NCI-H510A (cell line): ENCODE data around the gene DPEP3.
"Not testable (repeated sequence)": the region's sequence is repeated elsewhere in the genome, so short reads cannot be mapped to it uniquely, and the experiment has no call there.

ENCODE experiments used
- DNase-seq: peaks from one replicate; lab custom pipeline; 2025; lab: John Stamatoyannopoulos, UW

The DPEP3 gene

GRCh38 chr16:67979955-67980678, at the start of gene DPEP3:
Gene DPEP3, minus strand, starts transcription at chr16:67980499. Its CDS starts 119 bp downstream, at chr16:67980380.
- no peak for DNase-seq

GRCh38 chr16:68028996-68029395, 48.7 kb upstream of the DPEP3 start:
- no peak for DNase-seq

- peak; percentile 64 for DNase-seq
Measured at GRCh38 chr16:68022728-68023537, 42.6 kb upstream of the DPEP3 start, which contains the start of the genes DDX28 and DUS2. Gene DDX28, minus strand, starts transcription at chr16:68023232. Its CDS starts 30 bp downstream, at chr16:68023202. Gene DUS2, plus strand, starts transcription at chr16:68023284. Its CDS starts 14,740 bp downstream, at chr16:68038024.

- no peak for DNase-seq
Measured at GRCh38 chr16:68022278-68022727, 42.0 kb upstream of the DPEP3 start.

GRCh38 chr16:68021490-68021889, 41.2 kb upstream of the DPEP3 start:
- no peak for DNase-seq

GRCh38 chr16:68019167-68019680, 38.9 kb upstream of the DPEP3 start:
- no peak for DNase-seq

- DNase-seq: no peak
Measured at GRCh38 chr16:68015681-68016080, 35.4 kb upstream of the DPEP3 start, which contains the start of gene DPEP2NB. Gene DPEP2NB, minus strand, starts transcription at chr16:68015911. Its CDS starts 141 bp downstream, at chr16:68015770.

- no peak for DNase-seq
Measured at GRCh38 chr16:68013440-68013839, 33.1 kb upstream of the DPEP3 start.

GRCh38 chr16:68009872-68010271, 29.6 kb upstream of the DPEP3 start:
- DNase-seq: not testable (repeated sequence)

GRCh38 chr16:68009157-68009735, 28.9 kb upstream of the DPEP3 start:
- no peak for DNase-seq

GRCh38 chr16:68005786-68006286, 25.5 kb upstream of the DPEP3 start:
- no peak for DNase-seq

- DNase-seq: no peak
Measured at GRCh38 chr16:68005211-68005610, 24.9 kb upstream of the DPEP3 start.

- DNase-seq: no peak
Measured at GRCh38 chr16:68003031-68003430, 22.7 kb upstream of the DPEP3 start.

GRCh38 chr16:68000450-68000849, 20.2 kb upstream of the DPEP3 start:
- DNase-seq: no peak

GRCh38 chr16:67999985-68000384, 19.7 kb upstream of the DPEP3 start:
- DNase-seq: no peak

GRCh38 chr16:67998779-67999688, 18.7 kb upstream of the DPEP3 start, which contains the start of gene DPEP2:
Gene DPEP2, minus strand, starts transcription at chr16:67999484. Its CDS starts 6,272 bp downstream, at chr16:67993212.
- DNase-seq: not testable (repeated sequence)

- not testable (repeated sequence) for DNase-seq
Measured at GRCh38 chr16:67998231-67998778, 18.0 kb upstream of the DPEP3 start.

- no peak for DNase-seq
Measured at GRCh38 chr16:67996666-67997065, 16.4 kb upstream of the DPEP3 start.

GRCh38 chr16:67995423-67995822, 15.1 kb upstream of the DPEP3 start:
- DNase-seq: no peak

- not testable (repeated sequence) for DNase-seq
Measured at GRCh38 chr16:67994040-67994408, 13.7 kb upstream of the DPEP3 start.
